ENCODE data around the gene PTGDR2.
"Not testable (repeated sequence)": the region's sequence is repeated elsewhere in the genome, so short reads cannot be mapped to it uniquely, and the experiment has no call there.

Gene PTGDR2

GRCh38 chr11:60840470-60841430 is 15.0 kb downstream of the PTGDR2 start:
- DNase-seq: no peak

GRCh38 chr11:60838132-60838531 is 17.6 kb downstream of the PTGDR2 start:
- DNase-seq: no peak

GRCh38 chr11:60836866-60837515 is 18.8 kb downstream of the PTGDR2 start:
- DNase-seq: no peak

- DNase-seq: no peak
These were observed 20.3 kb downstream of the PTGDR2 start for GRCh38 chr11:60835534-60835846.

GRCh38 chr11:60834742-60835533 is 20.8 kb downstream of the PTGDR2 start:
- DNase-seq: no peak

GRCh38 chr11:60831501-60832079 is 24.2 kb downstream of the PTGDR2 start:
- DNase-seq: no peak

GRCh38 chr11:60831143-60831500 is 24.6 kb downstream of the PTGDR2 start:
- peak; percentile 11 for DNase-seq

- no peak for DNase-seq
These were observed 25.1 kb downstream of the PTGDR2 start for GRCh38 chr11:60830478-60831142.

- no peak for DNase-seq
These were observed 30.0 kb downstream of the PTGDR2 start for GRCh38 chr11:60825790-60826189.

- no peak for DNase-seq
These were observed 30.6 kb downstream of the PTGDR2 start for GRCh38 chr11:60825118-60825517.

- not testable (repeated sequence) for DNase-seq
These were observed 31.9 kb downstream of the PTGDR2 start for GRCh38 chr11:60823745-60824306.

GRCh38 chr11:60821827-60822599 is 33.7 kb downstream of the PTGDR2 start:
- DNase-seq: no peak

- DNase-seq: no peak
These were observed 37.7 kb downstream of the PTGDR2 start for GRCh38 chr11:60818057-60818456.

GRCh38 chr11:60816590-60817157 is 39.1 kb downstream of the PTGDR2 start:
- no peak for DNase-seq

GRCh38 chr11:60814112-60814511 is 41.6 kb downstream of the PTGDR2 start:
- no peak for DNase-seq

- DNase-seq: no peak
These were observed 42.4 kb downstream of the PTGDR2 start for GRCh38 chr11:60813324-60813723.

- no peak for DNase-seq
These were observed 45.2 kb downstream of the PTGDR2 start for GRCh38 chr11:60810569-60810968.

GRCh38 chr11:60810151-60810550 is 45.6 kb downstream of the PTGDR2 start:
- DNase-seq: no peak

GRCh38 chr11:60809691-60810090 is 46.1 kb downstream of the PTGDR2 start:
- DNase-seq: no peak

- DNase-seq: no peak
These were observed 46.5 kb downstream of the PTGDR2 start for GRCh38 chr11:60809249-60809648.

Data from SHP77 treated with DMSO at 0.1 percent for 48 hours (cell line).